GM21717 (cell line): ENCODE results near the gene RGS3.
"Not testable (repeated sequence)": the region's sequence is repeated elsewhere in the genome, so short reads cannot be mapped to it uniquely, and the experiment has no call there.

Source experiments
- ATAC-seq: cut with Tn5 transposase; IDR thresholded peaks from one replicate; pipeline ENCODE4 v1.9.1; 2021; ENCODE audit warnings: mild to moderate bottlenecking, moderate library complexity; ENCODE audit not compliant: unreplicated experiment

The RGS3 gene

GRCh38 chr9:113486327-113486726 is 22.8 kb downstream of the RGS3 start:
- no peak for ATAC-seq

GRCh38 chr9:113488071-113488470 is 24.5 kb downstream of the RGS3 start:
- no peak for ATAC-seq

- ATAC-seq = no peak
Measured at GRCh38 chr9:113488490-113488889, 25.0 kb downstream of the RGS3 start.

GRCh38 chr9:113491147-113491546 is 27.6 kb downstream of the RGS3 start:
- not testable (repeated sequence) for ATAC-seq

GRCh38 chr9:113492343-113493202 is 29.0 kb downstream of the RGS3 start:
- ATAC-seq = no peak

GRCh38 chr9:113493203-113493520 is 29.6 kb downstream of the RGS3 start:
- ATAC-seq = no peak

- ATAC-seq = no peak
Measured at GRCh38 chr9:113495526-113495925, 32.0 kb downstream of the RGS3 start.

GRCh38 chr9:113497051-113497450 is 33.5 kb downstream of the RGS3 start:
- ATAC-seq = no peak

GRCh38 chr9:113499153-113499875 is 35.8 kb downstream of the RGS3 start:
- ATAC-seq = no peak

- ATAC-seq = no peak
Measured at GRCh38 chr9:113499876-113500497, 36.5 kb downstream of the RGS3 start.

- no peak for ATAC-seq
Measured at GRCh38 chr9:113501129-113501686, 37.7 kb downstream of the RGS3 start.

- ATAC-seq = no peak
Measured at GRCh38 chr9:113501852-113502251, 38.3 kb downstream of the RGS3 start.

GRCh38 chr9:113502427-113503034 is 39.0 kb downstream of the RGS3 start:
- no peak for ATAC-seq

- ATAC-seq = no peak
Measured at GRCh38 chr9:113503131-113503541, 39.6 kb downstream of the RGS3 start.

- ATAC-seq = no peak
Measured at GRCh38 chr9:113503613-113504211, 40.2 kb downstream of the RGS3 start.

- no peak for ATAC-seq
Measured at GRCh38 chr9:113504725-113505590, 41.4 kb downstream of the RGS3 start.

GRCh38 chr9:113506090-113506589 is 42.6 kb downstream of the RGS3 start:
- ATAC-seq = no peak

- ATAC-seq = no peak
Measured at GRCh38 chr9:113507256-113507655, 43.7 kb downstream of the RGS3 start.

GRCh38 chr9:113508111-113508749 is 44.7 kb downstream of the RGS3 start:
- no peak for ATAC-seq
